Raji (cell line): ENCODE measurements around the gene CR1L.

Experiments used
- POLR2A ChIP-seq: IDR thresholded peaks from 2 replicates; pipeline ENCODE4 v1.6.1; 2011; ENCODE audit warnings: low read depth, low read length, control low read depth; ENCODE audit not compliant: insufficient read depth

The CR1L gene

GRCh38 chr1:207672522-207673130 is 27.7 kb downstream of the CR1L start:
- TF ChIP-seq POLR2A = no peak

GRCh38 chr1:207673399-207673798 is 28.5 kb downstream of the CR1L start:
- TF ChIP-seq POLR2A = no peak

- TF ChIP-seq POLR2A = no peak
Measured at GRCh38 chr1:207676153-207676552, 31.2 kb downstream of the CR1L start.

DNA sequence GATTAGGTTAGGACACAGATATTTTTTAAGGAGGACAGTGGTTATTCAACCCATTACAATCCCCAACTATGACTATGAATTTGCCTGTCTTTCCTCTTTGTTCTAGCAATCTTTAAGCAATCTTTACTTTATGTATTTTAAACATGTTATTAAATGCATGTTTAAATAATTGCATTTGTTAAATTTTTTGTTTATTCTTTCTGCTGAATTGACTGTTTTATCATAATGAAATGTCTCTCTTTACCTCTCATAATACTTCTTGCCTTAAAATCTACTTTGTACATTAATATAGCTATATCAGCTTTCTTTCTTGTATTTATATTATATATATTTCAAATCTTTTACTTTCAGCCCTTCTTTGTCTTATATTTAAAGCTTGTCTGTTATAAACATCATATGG is 46.1 kb downstream of the CR1L start:
- TF ChIP-seq POLR2A = no peak

GRCh38 chr1:207691841-207692240 is 46.9 kb downstream of the CR1L start:
- TF ChIP-seq POLR2A = no peak

DNA sequence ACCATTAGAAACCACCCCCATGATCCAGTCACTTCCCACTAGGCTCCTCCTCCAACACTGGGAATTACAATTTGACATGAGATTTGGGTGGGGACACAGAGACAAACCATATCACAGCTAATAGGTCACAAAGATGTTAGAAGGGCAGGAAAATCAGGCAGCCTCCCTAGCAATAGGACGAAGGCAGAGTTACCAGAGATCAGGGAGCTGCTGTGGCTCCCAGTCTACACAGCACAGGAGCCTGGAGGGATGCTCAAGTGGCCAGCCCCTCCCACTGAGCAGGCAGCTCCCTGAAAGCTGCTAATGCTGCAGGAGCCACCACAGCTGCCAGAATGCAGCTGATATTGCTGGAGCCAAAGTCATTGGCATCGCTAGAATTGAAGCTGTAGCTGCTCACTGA is 51.0 kb downstream of the CR1L start:
- no peak for TF ChIP-seq POLR2A

DNA sequence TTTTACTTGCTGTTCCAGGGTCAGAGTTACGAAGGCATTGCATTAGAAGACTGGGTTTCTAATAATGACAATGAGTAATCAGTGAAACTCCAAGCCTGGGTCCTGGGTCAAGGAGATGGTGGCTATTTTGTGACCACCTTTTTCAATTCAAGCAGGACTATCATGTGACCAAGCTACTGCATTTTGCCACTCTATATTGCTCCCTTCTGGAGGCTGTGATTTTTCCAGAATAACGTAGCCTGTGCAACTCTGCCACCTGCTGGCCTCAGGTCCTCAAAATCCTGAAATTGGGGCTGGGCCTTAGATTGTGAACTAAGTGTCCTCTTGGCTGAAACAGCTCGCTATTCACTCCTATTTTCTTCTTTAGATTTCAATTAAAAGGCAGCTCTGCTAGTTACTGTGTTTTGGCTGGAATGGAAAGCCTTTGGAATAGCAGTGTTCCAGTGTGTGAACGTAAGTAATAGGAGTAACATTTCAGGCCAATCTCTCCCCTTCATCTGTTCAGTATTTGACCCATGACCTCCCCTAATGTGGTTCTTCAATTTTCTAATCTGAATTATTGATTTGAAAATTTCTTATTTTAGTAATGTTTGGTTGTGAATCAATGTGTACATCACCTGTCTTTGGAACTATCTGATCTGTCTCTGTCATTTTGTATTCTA is 54.0 kb downstream of the CR1L start:
- TF ChIP-seq POLR2A = no peak

DNA sequence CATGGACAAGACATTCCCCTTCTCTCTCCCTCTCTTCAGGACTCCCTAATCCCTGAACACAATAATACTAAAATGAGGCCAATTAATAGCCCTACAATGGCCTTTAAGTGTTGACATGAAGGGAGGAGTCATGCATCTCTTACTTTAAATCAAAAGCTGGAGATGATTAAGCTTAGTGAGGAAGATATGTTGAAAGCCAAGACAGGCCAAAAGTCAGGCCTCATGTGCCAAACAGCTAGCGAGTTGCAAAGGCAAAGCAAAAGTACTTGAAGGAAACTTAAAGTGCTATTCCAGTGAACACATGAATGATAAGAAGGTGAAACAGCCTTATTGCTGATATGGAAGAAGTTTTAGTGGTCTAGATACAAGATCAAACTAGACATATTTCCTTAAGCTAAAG is 57.4 kb downstream of the CR1L start:
- no peak for TF ChIP-seq POLR2A

DNA sequence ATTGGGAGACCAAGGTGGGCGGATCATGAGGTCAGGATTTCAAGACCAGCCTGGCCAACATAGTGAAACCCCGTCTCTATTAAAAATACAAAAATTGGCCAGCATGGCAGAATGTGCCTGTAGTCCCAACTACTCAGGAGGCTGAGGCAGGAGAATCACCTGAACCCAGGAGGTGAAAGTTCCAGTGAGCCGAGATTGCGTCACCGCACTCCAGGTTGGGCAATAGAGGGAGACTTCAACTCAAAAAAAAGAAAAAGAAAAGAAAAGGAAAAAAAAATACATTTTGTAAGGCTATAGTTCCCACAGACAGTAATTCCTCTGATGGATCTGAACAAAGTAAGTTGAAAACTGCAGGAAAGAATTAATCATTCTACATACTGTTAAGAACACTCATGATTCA is 58.8 kb downstream of the CR1L start:
- no peak for TF ChIP-seq POLR2A

- TF ChIP-seq POLR2A = no peak
Measured at GRCh38 chr1:207711285-207711684, 66.4 kb downstream of the CR1L start.

DNA sequence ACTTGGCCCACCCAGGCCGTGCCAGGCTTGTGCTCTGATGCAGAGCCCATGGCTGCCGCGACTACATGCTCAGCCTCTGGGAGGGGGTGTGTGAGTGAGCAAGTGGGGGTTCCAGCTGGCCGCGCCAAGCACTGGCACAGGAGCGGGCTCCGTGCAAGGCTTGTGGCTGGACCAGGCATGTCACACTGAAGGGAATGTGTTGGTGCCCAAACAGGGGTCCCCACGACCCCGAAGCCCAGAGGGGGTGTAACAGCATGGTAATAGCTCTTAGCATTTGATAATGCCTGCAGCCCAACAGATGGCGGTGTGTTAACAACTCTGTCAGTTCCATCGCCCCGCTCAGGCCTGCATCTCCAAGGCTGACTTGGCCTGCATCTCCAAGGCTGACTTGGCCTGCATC is 68.6 kb downstream of the CR1L start:
- TF ChIP-seq POLR2A = no peak

DNA sequence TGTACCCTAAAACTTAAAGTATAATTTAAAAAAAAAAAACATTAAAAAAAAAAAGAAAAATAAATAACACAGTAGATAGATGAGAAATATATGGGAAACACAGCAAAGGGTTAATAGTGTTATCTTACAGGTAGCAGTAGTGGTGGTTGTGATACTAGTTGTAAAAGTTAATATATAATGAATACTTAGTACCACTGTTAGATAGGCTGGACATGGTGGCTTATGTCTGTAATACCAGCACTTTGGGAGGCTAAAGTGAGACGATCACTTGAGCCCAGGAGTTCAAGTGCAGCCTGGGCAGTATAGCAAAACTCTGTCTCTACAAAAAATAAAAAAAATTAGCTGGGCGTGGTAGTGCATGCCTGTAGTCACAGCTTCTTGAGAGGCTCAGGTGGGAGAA is 74.3 kb downstream of the CR1L start:
- TF ChIP-seq POLR2A = no peak

DNA sequence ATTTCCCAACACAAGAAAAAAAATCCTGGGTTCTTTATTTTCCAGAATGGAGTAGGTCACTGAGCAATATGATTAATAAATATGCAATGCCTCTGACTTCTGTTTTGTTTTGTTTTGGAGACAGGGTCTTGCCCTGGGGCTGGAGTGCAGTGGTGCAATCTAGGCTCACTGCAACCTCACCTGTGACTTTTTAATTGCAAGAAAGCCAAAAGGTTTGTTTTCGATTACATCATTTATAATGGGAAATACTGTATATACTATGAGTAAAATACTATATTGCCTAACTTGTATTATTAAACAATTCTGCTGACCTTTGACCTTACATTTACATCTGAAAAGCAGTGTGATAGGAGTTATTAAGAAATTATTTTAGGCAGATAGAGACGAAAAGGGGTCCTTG is 95.3 kb downstream of the CR1L start:
- TF ChIP-seq POLR2A = no peak

GRCh38 chr1:207742850-207743555 is 98.1 kb downstream of the CR1L start:
- TF ChIP-seq POLR2A = no peak

GRCh38 chr1:207744000-207744534 is 99.1 kb downstream of the CR1L start:
- no peak for TF ChIP-seq POLR2A

DNA sequence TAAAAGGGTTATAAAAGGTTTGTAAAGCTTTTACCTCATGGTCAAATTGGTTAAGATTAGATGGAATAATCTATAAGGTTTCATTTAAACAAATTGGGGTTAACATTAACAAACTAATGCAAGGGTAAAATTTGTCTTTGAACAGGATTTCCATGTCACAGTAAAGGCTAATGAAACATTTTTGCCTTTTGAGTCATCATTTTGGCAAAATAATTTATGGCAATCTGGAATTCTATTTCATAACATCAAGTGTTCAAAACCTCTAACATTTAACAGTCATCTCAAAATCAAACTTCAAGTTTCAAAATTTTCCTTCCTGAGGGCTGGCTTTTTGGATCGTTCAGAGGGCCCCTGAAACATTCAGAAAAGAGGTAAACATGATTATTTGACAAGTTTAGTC is 100.4 kb downstream of the CR1L start:
- no peak for TF ChIP-seq POLR2A

GRCh38 chr1:207745839-207746767 is 101.2 kb downstream of the CR1L start:
- TF ChIP-seq POLR2A = no peak
